ENCODE measurements around the gene STAU1.
"Not testable (repeated sequence)": the region's sequence is repeated elsewhere in the genome, so short reads cannot be mapped to it uniquely, and the experiment has no call there.

The STAU1 gene

DNA sequence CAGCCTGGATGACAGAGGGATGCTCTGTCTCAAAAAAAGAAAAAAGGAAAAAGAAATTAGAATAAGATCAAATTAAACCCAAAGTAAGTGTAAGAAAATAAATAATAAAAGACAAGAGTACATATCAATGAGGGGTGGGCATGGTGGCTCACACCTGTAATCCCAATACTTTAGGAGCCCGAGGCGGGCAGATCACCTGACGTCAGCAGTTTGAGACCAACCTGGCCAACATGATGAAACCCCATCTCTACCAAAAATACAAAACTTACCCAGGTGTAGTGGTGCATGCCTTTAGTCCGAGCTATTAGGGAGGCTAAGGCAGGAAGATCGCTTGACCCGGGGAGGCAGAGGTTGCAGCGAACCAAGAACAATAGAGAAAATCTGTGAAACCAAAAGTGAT, 14.9 kb upstream of the STAU1 start:
- DNase-seq = no peak

DNA sequence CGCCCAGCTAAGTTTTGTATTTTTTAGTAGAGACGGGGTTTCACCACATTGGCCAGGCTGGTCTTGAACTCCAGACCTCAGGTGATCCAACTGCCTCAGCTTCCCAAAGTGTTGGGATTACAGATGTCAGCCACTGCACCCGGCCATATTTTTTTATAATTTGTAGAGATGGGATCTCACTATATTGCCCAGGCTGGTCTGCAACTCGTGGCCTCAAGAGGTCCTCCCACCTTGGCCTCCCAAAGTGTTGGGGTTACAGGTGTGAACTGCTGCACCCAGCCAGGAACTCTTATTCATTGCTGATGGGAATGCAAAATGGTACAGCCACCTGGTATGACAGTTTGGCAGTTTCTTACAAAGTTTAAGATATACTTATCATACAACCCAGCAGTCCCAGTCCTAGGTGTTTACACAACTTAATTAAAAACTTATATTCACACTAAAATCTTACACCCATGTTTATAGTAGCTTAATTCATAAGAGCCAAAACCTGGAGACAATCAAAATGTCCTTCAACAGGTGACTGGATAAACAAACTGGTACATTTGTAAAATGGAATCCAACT, 11.7 kb upstream of the STAU1 start:
- no peak for DNase-seq

DNA sequence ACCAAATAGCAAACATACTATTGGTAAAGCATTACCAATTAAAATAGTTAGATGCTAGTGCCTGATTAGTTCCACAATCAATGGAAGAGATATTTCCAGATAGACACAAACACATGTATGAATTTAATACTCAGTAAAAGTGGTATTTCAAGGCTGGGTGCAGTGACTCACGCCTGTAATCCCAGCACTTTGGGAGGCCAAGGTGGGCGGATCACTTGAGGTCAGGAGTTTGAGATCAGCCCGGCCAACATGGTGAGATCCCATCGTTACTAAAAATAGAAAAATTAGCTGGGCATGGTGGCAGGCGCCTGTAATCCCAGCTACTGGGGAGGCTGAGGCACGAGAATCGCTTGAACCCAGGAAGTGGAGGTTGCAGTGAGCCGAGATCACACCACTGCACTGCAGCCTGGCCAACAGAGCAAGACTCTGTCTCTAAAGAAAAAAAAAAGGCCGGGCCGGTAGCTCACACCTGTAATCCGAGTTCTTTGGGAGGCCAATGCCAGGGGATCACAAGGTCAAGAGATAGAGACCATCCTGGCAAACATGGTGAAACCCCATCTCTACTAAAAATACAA, 4.9 kb upstream of the STAU1 start:
- not testable (repeated sequence) for DNase-seq

DNA sequence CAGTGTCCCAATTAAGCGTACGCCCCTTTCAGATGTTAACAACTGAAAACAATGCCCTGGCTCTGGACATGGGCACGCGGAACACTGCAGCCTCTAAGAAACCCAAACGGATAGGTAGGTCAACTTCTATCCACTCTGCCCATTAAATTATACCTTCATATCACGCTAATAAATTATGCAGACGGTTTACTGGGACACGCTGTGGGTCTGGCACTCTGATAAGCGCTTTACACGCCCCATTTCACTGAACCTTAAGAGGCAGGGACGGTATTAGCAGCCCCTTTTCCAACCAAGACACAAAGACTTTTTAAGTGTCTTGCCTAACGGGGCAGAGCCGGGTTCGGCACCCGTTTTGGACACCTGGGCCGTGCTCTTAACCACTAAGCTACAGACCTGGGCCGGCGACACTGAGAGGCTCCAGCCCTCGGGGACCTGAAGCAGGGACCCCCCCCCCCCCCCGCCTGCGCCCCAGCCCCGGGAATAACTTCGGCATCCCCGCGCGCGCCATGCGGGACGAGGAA, 744 bp downstream of the STAU1 start:
- DNase-seq = no peak

DNA sequence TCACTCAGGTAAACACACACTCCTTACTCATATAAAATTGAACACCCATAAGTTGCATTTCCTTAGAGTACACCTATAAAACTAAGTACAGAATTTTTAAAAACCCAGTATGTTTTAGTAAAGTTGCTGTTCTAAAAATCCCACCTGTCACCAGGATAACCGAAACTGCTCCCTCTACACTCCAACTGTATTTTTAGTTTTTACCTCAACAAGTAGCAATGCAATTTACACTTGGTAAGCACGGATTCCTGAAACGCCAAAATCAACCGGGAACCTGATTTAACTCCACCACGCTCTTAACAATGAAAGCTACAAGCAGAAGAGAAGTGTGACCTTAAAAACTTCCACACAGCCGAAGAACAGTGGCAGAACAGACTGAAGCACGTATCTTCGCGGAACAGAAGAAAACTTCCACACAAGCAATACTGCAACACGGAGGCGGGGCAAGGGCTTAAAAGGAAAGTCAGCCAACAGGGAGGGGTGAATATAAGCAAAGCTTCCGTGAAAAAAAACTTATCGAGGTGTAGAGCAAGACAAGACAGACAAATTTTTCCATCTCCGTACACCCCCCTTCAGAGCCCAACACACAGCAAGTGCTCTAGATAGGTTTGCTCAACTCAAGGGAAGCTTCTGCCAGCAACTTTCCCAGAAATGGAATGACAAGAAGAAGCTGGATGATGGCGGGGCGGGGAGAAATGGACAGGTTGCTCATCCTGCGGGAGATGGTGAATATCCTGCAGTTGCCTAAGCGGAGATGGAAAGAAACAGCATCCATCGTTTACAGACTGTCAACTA, 1.4 kb downstream of the STAU1 start:
- no peak for DNase-seq

- no peak for DNase-seq
Measured at GRCh38 chr20:49185071-49185761, 2.9 kb downstream of the STAU1 start.

DNA sequence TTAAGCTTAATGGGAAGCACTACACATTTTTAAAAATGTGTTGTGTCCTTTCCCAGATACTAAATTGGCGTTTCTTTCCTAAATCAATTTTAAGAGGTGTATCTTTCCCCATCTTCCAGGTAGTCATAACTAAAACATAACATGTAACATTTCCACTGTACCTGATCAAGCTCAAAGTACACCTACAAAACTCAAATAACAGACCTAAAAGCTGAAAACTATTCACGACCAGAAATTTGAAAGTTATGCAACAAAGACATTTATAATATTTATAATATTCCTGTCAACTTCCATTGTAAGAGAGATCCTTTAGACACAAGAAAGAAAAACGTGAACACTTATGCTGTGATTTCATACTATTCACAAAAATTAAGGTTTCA, 3.5 kb downstream of the STAU1 start:
- no peak for DNase-seq

GRCh38 chr20:49184084-49184501, 4.0 kb downstream of the STAU1 start:
- not testable (repeated sequence) for DNase-seq

DNA sequence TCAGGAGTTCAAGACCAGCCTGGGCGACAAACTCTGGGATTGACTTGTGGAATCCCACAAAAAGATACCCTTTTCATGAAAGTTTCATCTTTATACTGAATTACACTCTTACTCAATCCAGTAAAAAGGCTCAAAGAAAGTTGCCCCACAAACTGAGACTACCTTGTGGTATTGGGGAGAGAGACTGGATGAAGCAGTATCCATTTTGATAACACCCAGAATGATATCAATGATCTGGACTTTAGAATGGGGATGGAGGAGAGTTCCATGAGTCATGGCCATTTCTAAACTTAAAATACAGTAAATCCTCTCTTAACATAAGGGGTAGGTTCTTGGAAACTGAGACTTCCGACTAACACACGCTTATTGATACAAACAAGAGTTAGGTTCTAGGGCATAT, 4.7 kb downstream of the STAU1 start:
- no peak for DNase-seq

DNA sequence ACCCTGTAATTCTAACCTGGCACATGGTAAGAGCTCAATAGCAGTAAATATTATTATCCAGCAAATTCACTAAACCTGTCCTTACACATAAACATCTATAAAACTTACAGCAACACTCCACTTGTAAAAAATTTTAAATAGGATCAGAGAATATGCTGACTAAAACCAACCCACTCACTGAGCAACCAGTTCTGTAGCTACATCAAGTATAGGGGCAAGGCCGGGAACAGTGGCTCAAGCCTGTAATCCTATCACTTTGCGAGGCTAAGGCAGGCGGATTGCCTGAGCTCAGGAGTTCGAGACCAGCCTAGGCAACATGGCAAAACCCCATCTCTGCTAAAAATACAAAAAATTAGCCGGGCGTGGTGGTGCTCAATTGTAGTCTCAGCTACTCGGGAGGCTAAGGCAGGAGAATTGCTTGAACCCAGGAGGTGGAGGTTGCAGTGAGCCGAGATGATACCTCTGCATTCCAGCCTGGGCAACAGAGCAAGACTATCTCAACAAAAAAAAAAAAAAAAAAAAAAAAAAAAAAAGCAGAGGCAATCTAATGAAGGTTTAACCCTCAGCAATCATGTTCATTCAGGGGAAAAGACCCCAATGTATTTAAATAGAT, 6.8 kb downstream of the STAU1 start:
- no peak for DNase-seq

- no peak for DNase-seq
Measured at GRCh38 chr20:49179368-49180277, 8.5 kb downstream of the STAU1 start.

DNA sequence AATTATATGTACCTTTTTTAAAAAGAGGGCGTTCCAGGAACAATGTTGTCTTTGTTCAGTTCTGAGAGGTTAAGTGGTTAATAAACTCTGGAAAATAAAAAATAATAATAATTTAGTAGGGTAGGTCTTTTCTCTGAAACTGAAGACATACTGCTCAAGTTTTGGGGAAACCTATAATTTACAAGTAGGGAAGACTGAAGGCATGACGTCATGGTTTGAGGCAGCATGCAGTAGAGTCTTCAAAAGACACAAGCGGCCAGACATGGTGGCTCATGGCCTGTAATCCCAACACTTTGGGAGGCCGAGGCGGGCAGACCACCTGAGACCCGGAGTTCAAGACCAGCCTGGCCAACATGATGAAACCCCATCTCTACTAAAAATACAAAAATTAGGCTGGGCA, 14.0 kb downstream of the STAU1 start:
- DNase-seq = no peak

- DNase-seq = no peak
Measured at GRCh38 chr20:49172413-49172812, 15.7 kb downstream of the STAU1 start.

GRCh38 chr20:49171909-49172308, 16.2 kb downstream of the STAU1 start:
- DNase-seq = no peak

- no peak for DNase-seq
Measured at GRCh38 chr20:49170714-49171113, 17.4 kb downstream of the STAU1 start.

DNA sequence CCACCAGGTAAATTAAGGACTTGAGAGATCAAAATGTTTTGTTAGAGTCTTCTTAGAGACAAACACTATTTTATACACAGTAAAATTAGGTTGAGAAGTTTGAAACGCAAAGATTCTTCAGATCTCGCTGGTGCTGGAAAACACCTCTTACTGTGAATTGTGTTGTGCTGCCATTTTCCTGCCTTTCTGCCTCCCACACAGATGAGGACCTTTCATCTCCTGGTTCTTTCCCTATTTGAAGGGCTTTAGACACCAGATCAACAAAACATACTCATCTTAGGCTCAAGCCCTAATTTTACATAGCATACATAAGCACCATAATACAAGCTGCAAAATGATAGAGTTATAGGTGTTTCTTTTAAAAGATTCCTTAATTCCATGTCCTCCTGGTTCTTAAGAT, 18.6 kb downstream of the STAU1 start:
- no peak for DNase-seq

DNA sequence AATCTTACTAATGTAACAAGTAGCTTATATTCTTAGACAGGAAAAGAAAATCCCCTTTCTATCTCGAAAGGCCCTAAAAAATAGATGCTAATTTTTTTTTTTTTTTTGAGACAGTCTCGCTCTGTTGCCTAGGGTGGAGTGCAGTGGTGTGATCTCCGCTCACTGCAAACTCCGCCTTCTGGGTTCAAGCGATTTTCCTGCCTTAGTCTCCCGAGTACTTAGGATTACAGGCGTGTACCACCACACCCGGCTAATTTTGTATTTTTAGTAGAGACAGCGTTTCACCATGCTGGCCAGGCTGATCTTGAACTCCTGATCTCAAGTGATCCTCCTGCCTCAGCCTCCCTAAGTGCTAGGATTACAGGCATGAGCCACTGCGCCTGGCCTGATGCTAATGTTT, 19.3 kb downstream of the STAU1 start:
- not testable (repeated sequence) for DNase-seq

DNA sequence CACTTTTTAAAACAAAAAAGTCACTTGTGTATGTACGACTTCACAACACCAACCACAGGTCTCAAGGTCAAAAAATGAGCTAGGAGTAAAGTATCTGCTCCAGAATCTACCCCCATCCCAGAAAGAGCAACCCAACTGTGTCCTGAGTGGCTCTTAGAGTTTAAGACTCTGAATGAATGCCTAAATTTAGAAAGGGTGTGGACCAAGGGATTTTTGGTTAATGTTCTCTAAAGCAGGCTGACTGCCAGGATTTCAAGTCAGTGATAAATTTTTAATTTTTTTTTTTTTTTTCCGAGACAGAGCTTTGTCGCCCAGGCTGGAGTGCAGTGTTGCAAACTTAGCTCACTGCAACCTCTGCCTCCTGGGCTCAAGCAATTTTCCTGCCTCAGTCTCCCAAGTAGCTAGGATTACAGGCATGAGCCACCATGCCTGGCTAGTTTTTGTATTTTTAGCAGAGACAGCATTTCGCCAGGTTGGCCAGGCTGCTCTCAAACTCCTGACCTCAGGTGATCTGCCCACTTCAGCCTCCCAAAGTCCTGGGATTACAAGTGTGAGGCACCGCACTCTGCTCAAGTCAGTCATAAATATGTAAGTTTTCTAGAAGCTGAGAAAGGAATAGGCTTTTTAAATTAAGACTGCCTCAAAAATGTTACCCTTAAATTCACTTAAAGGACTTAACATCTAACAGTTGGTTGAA, 20.2 kb downstream of the STAU1 start:
- DNase-seq = no peak

GRCh38 chr20:49166534-49167449, 21.3 kb downstream of the STAU1 start:
- no peak for DNase-seq

DNA sequence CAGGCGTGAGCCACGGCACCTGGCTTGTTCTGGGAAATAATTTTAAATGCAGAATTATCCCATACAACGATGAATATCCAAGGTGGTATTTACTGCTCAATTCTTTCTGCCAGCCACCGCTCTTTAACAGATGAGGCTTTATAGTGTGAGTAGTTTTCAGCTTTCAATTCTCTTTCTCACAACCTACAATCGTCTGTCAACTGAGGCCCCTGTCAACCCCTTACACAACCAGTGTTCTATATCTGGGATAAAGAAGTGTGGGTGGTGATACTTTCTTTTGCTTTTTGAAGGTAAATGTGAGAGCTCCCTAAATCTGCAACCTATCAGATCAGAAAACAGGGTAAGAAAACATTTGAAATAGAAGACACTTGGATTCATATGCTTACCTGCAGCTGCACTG, 22.5 kb downstream of the STAU1 start:
- no peak for DNase-seq

Measured in SHP77 (cell line).